ENCODE data around the gene HMGCR.

HMGCR gene

GRCh38 chr5:75348241-75348640, 11.2 kb downstream of the HMGCR start:
- Histone ChIP-seq H2BK5ac (ENCODE audit: low read depth, low read length, poor library complexity, severe bottlenecking) (no peak overlapping the region), H3K4me1 (ENCODE audit: control insufficient read depth, insufficient read depth, low read depth, low read length) (peaks cover 2% of the 10 kb centered on the region), H3K4me3 (ENCODE audit: insufficient read depth in 1 of 2, low read depth in 1 of 2, low read length in 2 of 2) (no peak overlapping the region), H3K27ac (ENCODE audit: low read length, poor library complexity, severe bottlenecking) (peak overlapping the region; percentile 69), H4K91ac (ENCODE audit: low read length) (no peak overlapping the region), H3K14ac (ENCODE audit: low read length in 2 of 2) (no peak overlapping the region), H4K8ac (ENCODE audit: low read length) (no peak overlapping the region), H2BK120ac (ENCODE audit: low read depth, low read length) (no peak overlapping the region), H3K9ac (ENCODE audit: low read length) (no peak overlapping the region), H3K27me3 (ENCODE audit: control insufficient read depth in 1 of 2, insufficient read depth in 1 of 2, low read length in 2 of 2) (no peaks in the 10 kb centered on the region), H3K4me2 (ENCODE audit: low read length, poor library complexity, severe bottlenecking) (no peak overlapping the region), H3K23ac (ENCODE audit: low read length in 2 of 2) (no peak overlapping the region), H2BK12ac (ENCODE audit: low read length in 2 of 2) (no peak overlapping the region), H3K9me3 (ENCODE audit: control insufficient read depth, low read length) (no peaks in the 10 kb centered on the region), H2BK15ac (ENCODE audit: low read depth, poor library complexity, severe bottlenecking) (no peak overlapping the region), H3K4ac (ENCODE audit: low read depth in 1 of 2, low read length in 2 of 2) (no peak overlapping the region), H3K18ac (ENCODE audit: low read depth in 1 of 2, low read length in 2 of 2) (no peak overlapping the region), H3K36me3 (ENCODE audit: control insufficient read depth in 1 of 2, insufficient read depth in 2 of 2, low read depth in 1 of 2, low read length in 2 of 2) (peaks cover 13 to 96% of the 10 kb centered on the region in 2 experiments), H3K79me1 (replicated peaks; ENCODE audit: low read length, poor library complexity, severe bottlenecking) (no peaks in the 10 kb centered on the region), H2AFZ (ENCODE audit: low read depth, low read length) (no peak overlapping the region), H2AK5ac (ENCODE audit: low read length, severe bottlenecking) (no peak overlapping the region)
- 93% methylated on average over 2 of the region's 3 CpGs for WGBS
- DNase-seq = no peak

- Histone ChIP-seq H2BK120ac (ENCODE audit: low read depth, low read length) (no peak overlapping the region), H2AK5ac (ENCODE audit: low read length, severe bottlenecking) (no peak overlapping the region), H3K79me1 (replicated peaks; ENCODE audit: low read length, poor library complexity, severe bottlenecking) (no peaks in the 10 kb centered on the region), H3K18ac (ENCODE audit: low read depth in 1 of 2, low read length in 2 of 2) (no peak overlapping the region), H2AFZ (ENCODE audit: low read depth, low read length) (no peak overlapping the region), H3K36me3 (ENCODE audit: control insufficient read depth in 1 of 2, insufficient read depth in 2 of 2, low read depth in 1 of 2, low read length in 2 of 2) (peaks cover 8 to 95% of the 10 kb centered on the region in 2 experiments), H3K4ac (ENCODE audit: low read depth in 1 of 2, low read length in 2 of 2) (no peak overlapping the region), H3K9me3 (ENCODE audit: control insufficient read depth, low read length) (no peaks in the 10 kb centered on the region), H3K27ac (ENCODE audit: low read length, poor library complexity, severe bottlenecking) (no peak overlapping the region), H2BK5ac (ENCODE audit: low read depth, low read length, poor library complexity, severe bottlenecking) (no peak overlapping the region), H4K8ac (ENCODE audit: low read length) (no peak overlapping the region), H3K27me3 (ENCODE audit: control insufficient read depth in 1 of 2, insufficient read depth in 1 of 2, low read length in 2 of 2) (no peaks in the 10 kb centered on the region), H3K14ac (ENCODE audit: low read length in 2 of 2) (no peak overlapping the region), H3K23ac (ENCODE audit: low read length in 2 of 2) (no peak overlapping the region), H3K4me1 (ENCODE audit: control insufficient read depth, insufficient read depth, low read depth, low read length) (no peaks in the 10 kb centered on the region), H2BK15ac (ENCODE audit: low read depth, poor library complexity, severe bottlenecking) (no peak overlapping the region), H3K4me2 (ENCODE audit: low read length, poor library complexity, severe bottlenecking) (no peak overlapping the region), H2BK12ac (ENCODE audit: low read length in 2 of 2) (no peak overlapping the region), H4K91ac (ENCODE audit: low read length) (no peak overlapping the region), H3K9ac (ENCODE audit: low read length) (no peak overlapping the region), H3K4me3 (ENCODE audit: insufficient read depth in 1 of 2, low read depth in 1 of 2, low read length in 2 of 2) (no peak overlapping the region)
- WGBS = 100% methylated on average over 1 of the region's 2 CpGs
- DNase-seq = no peak
These were observed 12.6 kb downstream of the HMGCR start for GRCh38 chr5:75349663-75350062.

DNA sequence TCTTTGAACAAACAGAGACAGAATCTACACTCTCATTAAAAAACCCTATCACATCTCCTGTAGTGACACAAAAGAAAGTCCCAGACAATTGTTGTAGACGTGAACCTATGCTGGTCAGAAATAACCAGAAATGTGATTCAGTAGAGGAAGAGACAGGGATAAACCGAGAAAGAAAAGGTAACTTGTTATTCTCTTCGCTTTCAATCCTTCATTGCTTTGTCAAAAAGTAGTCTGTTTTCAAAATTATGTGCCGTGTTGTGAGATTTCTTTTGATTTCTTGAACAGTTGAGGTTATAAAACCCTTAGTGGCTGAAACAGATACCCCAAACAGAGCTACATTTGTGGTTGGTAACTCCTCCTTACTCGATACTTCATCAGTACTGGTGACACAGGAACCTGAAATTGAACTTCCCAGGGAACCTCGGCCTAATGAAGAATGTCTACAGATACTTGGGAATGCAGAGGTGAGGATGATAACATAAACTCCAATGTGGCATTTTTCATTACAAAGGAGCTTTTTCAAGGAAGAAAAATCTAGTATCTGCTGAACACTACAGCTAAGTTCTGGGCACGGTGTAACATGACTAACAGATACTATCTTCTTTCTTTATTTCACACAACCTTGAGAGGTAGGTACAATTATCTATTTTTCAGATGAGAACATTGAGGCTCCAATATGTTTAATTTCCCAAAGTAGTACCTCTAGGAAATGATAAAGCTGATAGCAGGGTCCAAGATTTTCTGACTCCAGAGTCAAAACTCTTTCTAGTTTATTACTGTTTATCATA, 14.3 kb downstream of the HMGCR start:
- Histone ChIP-seq H3K23ac (ENCODE audit: low read length in 2 of 2) (no peak overlapping the region), H3K4me1 (ENCODE audit: control insufficient read depth, insufficient read depth, low read depth, low read length) (no peaks in the 10 kb centered on the region)

DNA sequence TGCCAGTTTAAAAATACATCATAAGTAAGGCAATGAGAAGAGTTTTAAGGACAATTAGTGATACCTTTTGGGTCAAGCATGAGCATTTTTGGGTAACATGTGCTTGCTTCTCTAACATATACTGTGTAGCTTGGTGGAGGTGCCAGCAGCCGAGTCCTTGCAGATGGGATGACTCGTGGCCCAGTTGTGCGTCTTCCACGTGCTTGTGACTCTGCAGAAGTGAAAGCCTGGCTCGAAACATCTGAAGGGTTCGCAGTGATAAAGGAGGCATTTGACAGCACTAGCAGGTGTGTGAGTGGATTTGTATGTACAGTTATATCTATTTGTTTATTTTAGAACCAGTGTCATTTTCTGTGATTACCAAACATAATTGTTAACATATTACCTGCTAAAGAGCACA, 18.2 kb downstream of the HMGCR start:
- no peak overlapping the region for H3K4ac ChIP-seq (ENCODE audit: low read depth in 1 of 2, low read length in 2 of 2)
- no peaks in the 10 kb centered on the region for H3K4me1 ChIP-seq (ENCODE audit: control insufficient read depth, insufficient read depth, low read depth, low read length)
- H3K4me2 ChIP-seq (ENCODE audit: low read length, poor library complexity, severe bottlenecking) = no peak overlapping the region
- no peak overlapping the region for H2BK5ac ChIP-seq (ENCODE audit: low read depth, low read length, poor library complexity, severe bottlenecking)
- WGBS = 72% methylated on average over 4 of the region's 6 CpGs
- H3K9ac ChIP-seq (ENCODE audit: low read length) = no peak overlapping the region
- H2AK5ac ChIP-seq (ENCODE audit: low read length, severe bottlenecking) = no peak overlapping the region
- no peak overlapping the region for H2AFZ ChIP-seq (ENCODE audit: low read depth, low read length)
- no peak overlapping the region for H3K14ac ChIP-seq (ENCODE audit: low read length in 2 of 2)
- H4K8ac ChIP-seq (ENCODE audit: low read length) = no peak overlapping the region
- H3K27me3 ChIP-seq (ENCODE audit: control insufficient read depth in 1 of 2, insufficient read depth in 1 of 2, low read length in 2 of 2) = no peaks in the 10 kb centered on the region
- H3K36me3 ChIP-seq (ENCODE audit: control insufficient read depth in 1 of 2, insufficient read depth in 2 of 2, low read depth in 1 of 2, low read length in 2 of 2) = peaks cover 24 to 97% of the 10 kb centered on the region in 2 experiments
- no peak overlapping the region for H2BK12ac ChIP-seq (ENCODE audit: low read length in 2 of 2)
- no peak overlapping the region for H3K18ac ChIP-seq (ENCODE audit: low read depth in 1 of 2, low read length in 2 of 2)
- peaks cover 9% of the 10 kb centered on the region for H3K79me1 ChIP-seq (replicated peaks; ENCODE audit: low read length, poor library complexity, severe bottlenecking)
- no peak overlapping the region for H3K27ac ChIP-seq (ENCODE audit: low read length, poor library complexity, severe bottlenecking)
- no peak for DNase-seq
- H2BK120ac ChIP-seq (ENCODE audit: low read depth, low read length) = no peak overlapping the region
- no peak overlapping the region for H4K91ac ChIP-seq (ENCODE audit: low read length)
- H2BK15ac ChIP-seq (ENCODE audit: low read depth, poor library complexity, severe bottlenecking) = no peak overlapping the region
- H3K4me3 ChIP-seq (ENCODE audit: insufficient read depth in 1 of 2, low read depth in 1 of 2, low read length in 2 of 2) = no peak overlapping the region
- H3K9me3 ChIP-seq (ENCODE audit: control insufficient read depth, low read length) = no peaks in the 10 kb centered on the region
- no peak overlapping the region for H3K23ac ChIP-seq (ENCODE audit: low read length in 2 of 2)

More for the DNA sequence above, 14.3 kb downstream of the HMGCR start:
- Histone ChIP-seq H2BK120ac (ENCODE audit: low read depth, low read length) (no peak overlapping the region), H2BK5ac (ENCODE audit: low read depth, low read length, poor library complexity, severe bottlenecking) (no peak overlapping the region), H2AFZ (ENCODE audit: low read depth, low read length) (no peak overlapping the region), H3K4me3 (ENCODE audit: insufficient read depth in 1 of 2, low read depth in 1 of 2, low read length in 2 of 2) (no peak overlapping the region), H2AK5ac (ENCODE audit: low read length, severe bottlenecking) (no peak overlapping the region), H3K27me3 (ENCODE audit: control insufficient read depth in 1 of 2, insufficient read depth in 1 of 2, low read length in 2 of 2) (no peaks in the 10 kb centered on the region), H2BK12ac (ENCODE audit: low read length in 2 of 2) (no peak overlapping the region), H3K4ac (ENCODE audit: low read depth in 1 of 2, low read length in 2 of 2) (no peak overlapping the region), H4K8ac (ENCODE audit: low read length) (no peak overlapping the region), H3K9ac (ENCODE audit: low read length) (no peak overlapping the region), H3K9me3 (ENCODE audit: control insufficient read depth, low read length) (no peaks in the 10 kb centered on the region), H3K18ac (ENCODE audit: low read depth in 1 of 2, low read length in 2 of 2) (no peak overlapping the region), H2BK15ac (ENCODE audit: low read depth, poor library complexity, severe bottlenecking) (no peak overlapping the region), H3K36me3 (ENCODE audit: control insufficient read depth in 1 of 2, insufficient read depth in 2 of 2, low read depth in 1 of 2, low read length in 2 of 2) (peaks cover 11 to 95% of the 10 kb centered on the region in 2 experiments), H3K27ac (ENCODE audit: low read length, poor library complexity, severe bottlenecking) (no peak overlapping the region), H3K4me2 (ENCODE audit: low read length, poor library complexity, severe bottlenecking) (no peak overlapping the region), H4K91ac (ENCODE audit: low read length) (no peak overlapping the region), H3K14ac (ENCODE audit: low read length in 2 of 2) (no peak overlapping the region), H3K79me1 (replicated peaks; ENCODE audit: low read length, poor library complexity, severe bottlenecking) (no peaks in the 10 kb centered on the region)
- DNase-seq = no peak
- WGBS = 98% methylated on average over 5 of the region's 7 CpGs
